K562 (cell line): Measurements from ENCODE around the gene SYNJ2. TPM values are rescaled to one million over a fixed set of nuclear protein-coding genes. Genes with fewer than 3 reads are reported as not detected.

Experiments
- CC2D1A ChIP-seq: fragments of 450-650 bp; IDR thresholded peaks from 2 replicates; pipeline ENCODE4 v1.6.1; 2017; ENCODE audit warnings: mild to moderate bottlenecking
- CCNT2 ChIP-seq: IDR thresholded peaks from 2 replicates; pipeline ENCODE4 v1.6.1; 2011; ENCODE audit warnings: borderline replicate concordance, low read depth, mild to moderate bottlenecking, moderate library complexity, mixed read lengths, low read length; ENCODE audit not compliant: insufficient read length; ENCODE audit errors: extremely low read depth
- CGGBP1 ChIP-seq: fragments of 250-450 bp; sonication (Bioruptor Pico); IDR thresholded peaks from 2 replicates; pipeline ENCODE4 v1.9.0; 2021; ENCODE audit warnings: mild to moderate bottlenecking
- ETV5 ChIP-seq: sonication (generic); formaldehyde crosslinking; IDR thresholded peaks from 2 replicates; pipeline ENCODE4 v1.4.0; 2020; ENCODE audit warnings: low read depth, mild to moderate bottlenecking, missing genetic modification reagents
- EWSR1 ChIP-seq: fragments of 450-650 bp; IDR thresholded peaks from 2 replicates; pipeline ENCODE4 v1.6.1; 2018; ENCODE audit warnings: borderline replicate concordance, mild to moderate bottlenecking, low read depth, moderate library complexity; ENCODE audit not compliant: partially characterized antibody
- FOXK1 ChIP-seq: sonication (generic); formaldehyde crosslinking; IDR thresholded peaks from 2 replicates; pipeline ENCODE4 v1.8.0; 2022; ENCODE audit warnings: missing genetic modification reagents, mild to moderate bottlenecking, borderline replicate concordance
- HDGF ChIP-seq: fragments of 450-650 bp; IDR thresholded peaks from 2 replicates; pipeline ENCODE4 v1.6.1; 2016
- ILF3 ChIP-seq: fragments of 450-650 bp; IDR thresholded peaks from 2 replicates; pipeline ENCODE4 v1.6.1; 2018; ENCODE audit warnings: antibody characterized with exemption, mild to moderate bottlenecking, moderate library complexity, borderline replicate concordance
- KLF13 ChIP-seq: fragments of 450-650 bp; IDR thresholded peaks from 2 replicates; pipeline ENCODE4 v1.6.1; 2016; ENCODE audit warnings: missing genetic modification characterization, low read depth, mild to moderate bottlenecking, missing compliant biosample characterization, moderate library complexity, borderline replicate concordance
- MCM5 ChIP-seq: fragments of 450-650 bp; IDR thresholded peaks from 2 replicates; pipeline ENCODE4 v1.6.1; 2016; ENCODE audit warnings: low read depth
- NFE2 ChIP-seq: IDR thresholded peaks from 2 replicates; pipeline ENCODE4 v1.6.1; 2014; ENCODE audit warnings: antibody characterized with exemption, low read depth
- PHF21A ChIP-seq: fragments of 450-650 bp; IDR thresholded peaks from 2 replicates; pipeline ENCODE4 v1.6.1; 2017; ENCODE audit warnings: low read depth, borderline replicate concordance
- PKNOX1 ChIP-seq: fragments of 450-650 bp; IDR thresholded peaks from 2 replicates; pipeline ENCODE4 v1.6.1; 2016
- POLR3A ChIP-seq: IDR thresholded peaks from 2 replicates; pipeline ENCODE4 v1.6.1; 2011; ENCODE audit warnings: borderline replicate concordance, mild to moderate bottlenecking, moderate library complexity; ENCODE audit not compliant: insufficient read length, insufficient read depth; ENCODE audit errors: extremely low read depth
- PURB ChIP-seq: sonication (generic); formaldehyde crosslinking; IDR thresholded peaks from 2 replicates; pipeline ENCODE4 v1.9.0; 2021; ENCODE audit warnings: low read depth, mild to moderate bottlenecking, missing genetic modification reagents
- TAF9B ChIP-seq: fragments of 450-650 bp; IDR thresholded peaks from 2 replicates; pipeline ENCODE4 v1.6.1; 2018; ENCODE audit warnings: mild to moderate bottlenecking; ENCODE audit not compliant: partially characterized antibody
- TRIM25 ChIP-seq: fragments of 450-650 bp; IDR thresholded peaks from 2 replicates; pipeline ENCODE4 v1.7.0; 2016; ENCODE audit warnings: borderline replicate concordance
- ZBTB12 ChIP-seq: fragments of 250-450 bp; sonication (Bioruptor Pico); IDR thresholded peaks from 2 replicates; pipeline ENCODE4 v1.4.0; 2020
- ZBTB9 ChIP-seq: fragments of 450-650 bp; formaldehyde crosslinking; IDR thresholded peaks from 2 replicates; pipeline ENCODE4 v1.4.0; 2020; ENCODE audit warnings: mild to moderate bottlenecking, moderate library complexity
- ZNF146 ChIP-seq: IDR thresholded peaks from one replicate; pipeline ENCODE4 v1.6.1; 2018; ENCODE audit warnings: missing compliant biosample characterization; ENCODE audit not compliant: unreplicated experiment
- ZNF23 ChIP-seq: fragments of 250-450 bp; sonication (Bioruptor Pico); IDR thresholded peaks from 2 replicates; pipeline ENCODE4 v1.4.0; 2020; ENCODE audit warnings: mild to moderate bottlenecking
- ZNF316 ChIP-seq: fragments of 450-650 bp; IDR thresholded peaks from 2 replicates; pipeline ENCODE4 v1.6.1; 2016
- ZNF507 ChIP-seq: conservative IDR thresholded peaks from 2 replicates; pipeline ENCODE4 v1.6.1; 2017; ENCODE audit warnings: missing genetic modification characterization, missing compliant biosample characterization
- ZNF589 ChIP-seq: fragments of 200-800 bp; sonication (Bioruptor generic); IDR thresholded peaks from 2 replicates; pipeline ENCODE4 v1.6.1; 2016; ENCODE audit warnings: low read depth, missing genetic modification characterization, missing compliant biosample characterization
- polyA plus RNA-seq, 8 experiments: library from polyadenylated mRNA; depleted of rRNA in 4 of 8; stranded (reverse) in 5 of 8; unstranded in 3 of 8; fragments of >200 nt; fragmentation: Nextera tagmentation in 2 of 8; fragmentation: Illumina TruSeq in 1 of 8; extraction: Ambion mirVana in 2 of 8; extraction: Trizol in 1 of 8; gene quantifications; 2 replicates each; pipeline versions ENCODE4 v1.2.1 to v1.2.3, GENCODE V29; 2011 to 2014; ENCODE audit warnings: inconsistent platforms in 1 of 8, missing spikeins in 1 of 8
- total RNA-seq, 7 experiments: library from RNA; depleted of rRNA in 6 of 7; stranded (reverse); fragments of >200 nt in 6 of 7; fragmentation: Illumina TruSeq in 2 of 7; extraction: Trizol in 2 of 7; gene quantifications; 2 replicates each; pipeline versions ENCODE4 v1.2.1 to v1.2.3, GENCODE V29; 2011 to 2021; ENCODE audit warnings: low replicate concordance in 1 of 7

SYNJ2 gene
- total and polyA plus RNA-seq, 9 of the 15 experiments (the other 6 are each of a cell fraction or from before 2014, with no cell fraction given): 3.0 to 27.7 (median 17.8) TPM

- TF ChIP-seq ZNF316 (no peak), FOXK1 (CRISPR knock-in tag) (no peak), POLR3A (no peak), CGGBP1 (no peak), CCNT2 (peak; percentile 92), KLF13 (peak; percentile 72; the same call in 1 of the 2 replicates), ETV5 (CRISPR knock-in tag) (no peak), ZNF507 (no peak), EWSR1 (no peak), ZNF23 (CRISPR knock-in tag) (no peak), PURB (no peak), TRIM25 (no peak), ZNF146 (CRISPR knock-in tag) (no peak), PKNOX1 (no peak), PHF21A (no peak), ILF3 (no peak), ZBTB9 (CRISPR knock-in tag) (0 out of 2 replicates have a peak, but pooled peaks have one; percentile 19), NFE2 (peak; percentile 21; the same call in 1 of the 2 replicates), ZBTB12 (CRISPR knock-in tag) (no peak), TAF9B (no peak), MCM5 (no peak), HDGF (peak; percentile 90; the same call in 1 of the 2 replicates), ZNF589 (CRISPR knock-in tag) (peak; percentile 76), CC2D1A (no peak)
Measured at GRCh38 chr6:158042245-158042798, 60.7 kb downstream of the SYNJ2 start (continued).
